Keratinocyte (primary cell): ENCODE data around the gene TIAM2. TPM values are rescaled to one million over a fixed set of nuclear protein-coding genes. Genes with fewer than 3 reads are reported as not detected.

Experiments used
- DNase-seq: peaks from one replicate; pipeline ENCODE4 v3.0.0-alpha.2; 2011; ENCODE audit warnings: low read depth, missing footprints, low spot score
- FAIRE-seq: peaks from 2 replicates; lab custom pipeline; 2011; peaks lifted over from hg19 to GRCh38; lab: Jason Lieb, UNC
- H2AFZ ChIP-seq: 2 replicates; pipeline ENCODE4 v1.6.0; 2012; ENCODE audit warnings: low read length, control low read depth, inconsistent platforms; ENCODE audit not compliant: control insufficient read depth
- H3K27ac ChIP-seq: 2 replicates; pipeline ENCODE4 v1.5.1; 2011; ENCODE audit warnings: low read length; ENCODE audit not compliant: control insufficient read depth, insufficient read depth
- H3K27me3 ChIP-seq: 3 replicates; pipeline ENCODE4 v1.6.0; 2011; ENCODE audit warnings: low read length; ENCODE audit not compliant: control insufficient read depth, insufficient read depth; ENCODE audit errors: extremely low read depth
- H3K36me3 ChIP-seq, 2 experiments: 2 replicates in 1 of 2; 3 replicates in 1 of 2; pipeline ENCODE4 v1.5.1; 2011; ENCODE audit warnings: low read length in 2 of 2, mild to moderate bottlenecking in 1 of 2; ENCODE audit not compliant: control insufficient read depth in 2 of 2, insufficient read depth in 2 of 2; ENCODE audit errors: extremely low read depth in 1 of 2
- H3K4me1 ChIP-seq: 3 replicates; pipeline ENCODE4 v1.5.1; 2011; ENCODE audit warnings: low read length; ENCODE audit not compliant: control insufficient read depth, insufficient read depth; ENCODE audit errors: extremely low read depth
- H3K4me2 ChIP-seq: 3 replicates; pipeline ENCODE4 v1.6.0; 2011; ENCODE audit warnings: low read depth, low read length; ENCODE audit not compliant: control insufficient read depth, insufficient read depth; ENCODE audit errors: extremely low read depth
- H3K4me3 ChIP-seq, 3 experiments: fragments of 200-600 bp in 1 of 3; sonication (generic) in 1 of 3; 2 replicates in 2 of 3; 3 replicates in 1 of 3; pipeline ENCODE4 v1.5.1; 2011 to 2016; ENCODE audit warnings: low read length in 3 of 3, mild to moderate bottlenecking in 3 of 3, control low read depth in 2 of 3, inconsistent platforms in 1 of 3, low read depth in 1 of 3, mixed read lengths in 1 of 3, mixed run types in 1 of 3, moderate library complexity in 1 of 3; ENCODE audit not compliant: control insufficient read depth in 2 of 3, insufficient read depth in 2 of 3; ENCODE audit errors: extremely low read depth in 1 of 3
- H3K79me2 ChIP-seq: 2 replicates; pipeline ENCODE4 v1.6.0; 2012; ENCODE audit warnings: low read length; ENCODE audit not compliant: control insufficient read depth, insufficient read depth
- H3K9ac ChIP-seq: 3 replicates; pipeline ENCODE4 v1.6.0; 2011; ENCODE audit warnings: low read length; ENCODE audit not compliant: control insufficient read depth, insufficient read depth; ENCODE audit errors: extremely low read depth
- H3K9me1 ChIP-seq: 3 replicates; pipeline ENCODE4 v1.6.0; 2011; ENCODE audit warnings: low read length; ENCODE audit not compliant: control insufficient read depth, insufficient read depth; ENCODE audit errors: extremely low read depth
- H3K9me3 ChIP-seq: 2 replicates; pipeline ENCODE4 v1.5.1; 2012; ENCODE audit warnings: low read depth, low read length; ENCODE audit not compliant: control insufficient read depth
- H4K20me1 ChIP-seq: 3 replicates; pipeline ENCODE4 v1.6.0; 2011; ENCODE audit warnings: low read length; ENCODE audit not compliant: control insufficient read depth, insufficient read depth; ENCODE audit errors: extremely low read depth
- CTCF ChIP-seq, 3 experiments: IDR thresholded peaks in 1 of 3; conservative IDR thresholded peaks in 1 of 3; optimal IDR thresholded peaks in 1 of 3; 2 replicates in 2 of 3; 3 replicates in 1 of 3; pipeline versions ENCODE3 to v1.5.1; 2011; ENCODE audit warnings: low read length in 3 of 3, mild to moderate bottlenecking in 3 of 3, moderate library complexity in 2 of 3, control low read depth in 1 of 3, inconsistent platforms in 1 of 3; ENCODE audit not compliant: insufficient read depth in 2 of 3; ENCODE audit errors: extremely low read depth in 1 of 3
- EZH2 ChIP-seq: IDR thresholded peaks from one replicate; pipeline ENCODE4 v1.6.1; 2012; ENCODE audit warnings: inconsistent platforms, mild to moderate bottlenecking, low read length, moderate library complexity
- dilution Hi-C: fragments of 300-500 bp; cut with MboI; formaldehyde crosslinking; loops from one replicate; pipeline ENCODE4 v1.7.0; 2020; ENCODE audit warnings: low sequenced_read_pairs; ENCODE audit not compliant: extremely low pct_ligation_motif_present
- polyA plus RNA-seq, 5 experiments: library from polyadenylated mRNA; depleted of rRNA in 3 of 5; stranded (reverse) in 3 of 5; stranded (forward) in 1 of 5; unstranded in 1 of 5; fragments of >200 nt; gene quantifications; 1 replicate in 1 of 5; 2 replicates in 3 of 5; 3 replicates in 1 of 5; pipeline versions ENCODE4 v1.2.1 to v1.2.3, GENCODE V29; 2011 to 2012; ENCODE audit warnings: missing spikeins in 2 of 5, low read depth in 1 of 5, low replicate concordance in 1 of 5

Gene TIAM2
- polyA plus RNA-seq, 1 donor (not counting 4 experiments of a cell fraction or from before 2014, with no cell fraction given), result 4.0 TPM

- H3K4me2 ChIP-seq, result no peak overlapping the region
- FAIRE-seq (no peak), DNase-seq (no peak)
- H3K4me3 ChIP-seq, result no peak overlapping the region
- TF ChIP-seq EZH2 (no peak), CTCF (optimal IDR thresholded peaks at IDR 0.05 in 1 of 3, IDR thresholded peaks at IDR 0.05 in 1 of 3, conservative IDR thresholded peaks at IDR 0.05 in 1 of 3; ENCODE audit: extremely low read depth in 1 of 3, insufficient read depth in 2 of 3, low read length in 3 of 3) (no peak)
- no peak overlapping the region for H3K27ac ChIP-seq
- H4K20me1 ChIP-seq, result no peaks in the 10 kb centered on the region
- no peaks in the 10 kb centered on the region for H3K9me3 ChIP-seq
- H3K9ac ChIP-seq, result no peak overlapping the region
- no peaks in the 10 kb centered on the region for H3K9me1 ChIP-seq
- H3K36me3 ChIP-seq, result no peaks in the 10 kb centered on the region
- no peak overlapping the region for H2AFZ ChIP-seq
- dilution Hi-C loops, result no loop called here
- no peaks in the 10 kb centered on the region for H3K79me2 ChIP-seq
- H3K4me1 ChIP-seq, result no peaks in the 10 kb centered on the region
- no peaks in the 10 kb centered on the region for H3K27me3 ChIP-seq
Observed at GRCh38 chr6:155093430-155093829, 98.3 kb downstream of the TIAM2 start.

DNA sequence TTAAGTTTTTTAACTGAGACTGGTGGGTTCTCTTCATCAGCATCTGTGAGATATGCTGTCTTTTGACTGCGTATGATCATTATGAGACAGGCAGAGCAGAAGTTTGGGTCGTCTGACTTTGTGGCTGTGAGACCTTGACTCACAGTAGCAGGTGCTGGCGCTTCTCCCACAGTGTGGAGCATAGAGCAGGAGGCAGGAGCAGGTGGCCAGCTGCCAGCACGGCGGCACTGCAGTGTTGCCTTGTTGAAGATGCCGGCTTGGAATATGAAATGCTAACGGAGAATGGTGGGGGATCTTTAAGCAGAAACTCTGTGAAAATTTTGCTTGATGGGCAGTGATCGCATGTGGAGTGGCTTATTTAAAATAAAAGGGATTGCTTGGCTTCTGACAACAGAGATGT lies 105.0 kb downstream of the TIAM2 start:
- no peaks in the 10 kb centered on the region for H3K36me3 ChIP-seq
- no peaks in the 10 kb centered on the region for H3K9me3 ChIP-seq
- no peaks in the 10 kb centered on the region for H3K27me3 ChIP-seq
- no peaks in the 10 kb centered on the region for H3K9me1 ChIP-seq
- TF ChIP-seq CTCF (optimal IDR thresholded peaks at IDR 0.05 in 1 of 3, IDR thresholded peaks at IDR 0.05 in 1 of 3, conservative IDR thresholded peaks at IDR 0.05 in 1 of 3; ENCODE audit: extremely low read depth in 1 of 3, insufficient read depth in 2 of 3, low read length in 3 of 3), result no peak
- no peak for TF ChIP-seq EZH2
- no peak overlapping the region for H3K4me3 ChIP-seq
- no peaks in the 10 kb centered on the region for H4K20me1 ChIP-seq
- dilution Hi-C loops, result no loop called here
- H3K79me2 ChIP-seq, result no peaks in the 10 kb centered on the region
- DNase-seq (no peak), FAIRE-seq (no peak)
- H3K27ac ChIP-seq, result no peak overlapping the region
- H3K9ac ChIP-seq, result no peak overlapping the region
- no peaks in the 10 kb centered on the region for H3K4me1 ChIP-seq
- no peak overlapping the region for H2AFZ ChIP-seq
- no peak overlapping the region for H3K4me2 ChIP-seq
